H1 (cell line): ENCODE measurements around the gene MLEC. TPM values are rescaled to one million over a fixed set of nuclear protein-coding genes. Genes with fewer than 3 reads are reported as not detected.
A peak's percentile ranks its signal among the peaks of the same experiment; 100 is the strongest.

Experiments used
- CTCF ChIA-PET: fragments of 300-600 bp; sonication (Branson Sonifier 250); formaldehyde crosslinking; loops from one replicate; lab custom pipeline; 2021; ENCODE audit not compliant: partially characterized antibody; lab: Charles Lee
- POLR2A ChIA-PET: fragments of 300-600 bp; sonication (Branson Sonifier 250); formaldehyde crosslinking; loops from one replicate; lab custom pipeline; 2021; ENCODE audit warnings: inconsistent platforms; ENCODE audit not compliant: partially characterized antibody; lab: Charles Lee
- DNase-seq, 2 experiments: peaks; one replicate each; pipeline versions ENCODE4 v3.0.0 to v3.0.0-alpha.2; 2010 to 2022; ENCODE audit warnings: low spot score in 2 of 2, low read depth in 1 of 2, mixed read lengths in 1 of 2
- FAIRE-seq: peaks from 2 replicates; lab custom pipeline; 2011; peaks lifted over from hg19 to GRCh38; lab: Jason Lieb, UNC
- H2AFZ ChIP-seq: 2 replicates; pipeline ENCODE4 v1.8.1; 2012; ENCODE audit warnings: low read length, inconsistent platforms
- H2AK5ac ChIP-seq: 2 replicates; pipeline ENCODE4 v1.6.1; 2013; ENCODE audit warnings: low read depth, low read length
- H2BK120ac ChIP-seq: replicated peaks from 2 replicates; pipeline ENCODE3; 2013; ENCODE audit warnings: low read depth, low read length, inconsistent platforms
- H2BK12ac ChIP-seq: 2 replicates; pipeline ENCODE4 v1.6.1; 2013; ENCODE audit warnings: low read depth, low read length
- H2BK15ac ChIP-seq: 2 replicates; pipeline ENCODE4 v1.6.1; 2013; ENCODE audit warnings: low read length
- H2BK20ac ChIP-seq: 2 replicates; pipeline ENCODE4 v1.6.1; 2013; ENCODE audit warnings: low read length
- H2BK5ac ChIP-seq: 2 replicates; pipeline ENCODE4 v1.6.1; 2013; ENCODE audit warnings: low read depth, low read length
- H3K14ac ChIP-seq: 2 replicates; pipeline ENCODE4 v1.6.1; 2013; ENCODE audit warnings: inconsistent platforms; ENCODE audit not compliant: insufficient read length
- H3K18ac ChIP-seq: 2 replicates; pipeline ENCODE4 v1.6.1; 2013; ENCODE audit warnings: low read length; ENCODE audit errors: extremely low read depth
- H3K23ac ChIP-seq: 2 replicates; pipeline ENCODE4 v1.6.1; 2013; ENCODE audit warnings: inconsistent platforms; ENCODE audit not compliant: insufficient read length
- H3K23me2 ChIP-seq: 2 replicates; pipeline ENCODE4 v1.6.1; 2013; ENCODE audit warnings: low read depth, low read length
- H3K27ac ChIP-seq: 2 replicates; pipeline ENCODE4 v1.6.1; 2011; ENCODE audit warnings: low read depth, low read length, inconsistent platforms
- H3K27me3 ChIP-seq, 4 experiments: replicated peaks in 1 of 4; 1 replicate in 1 of 4; 2 replicates in 3 of 4; pipeline versions ENCODE4 v1.6.1 to v1.8.1; 2011 to 2013; ENCODE audit warnings: low read length in 3 of 4, mild to moderate bottlenecking in 3 of 4, inconsistent platforms in 2 of 4, mixed read lengths in 2 of 4, moderate library complexity in 1 of 4; ENCODE audit not compliant: control insufficient read depth in 3 of 4, insufficient read depth in 3 of 4; ENCODE audit errors: extremely low read depth in 1 of 4
- H3K36me3 ChIP-seq, 4 experiments: 2 replicates each; pipeline versions ENCODE4 v1.6.1 to v1.8.1; 2011 to 2013; ENCODE audit warnings: mild to moderate bottlenecking in 4 of 4, low read length in 3 of 4, moderate library complexity in 2 of 4, control low read depth in 1 of 4, inconsistent platforms in 1 of 4; ENCODE audit not compliant: insufficient read depth in 4 of 4, control insufficient read depth in 2 of 4
- H3K4ac ChIP-seq: replicated peaks from 2 replicates; pipeline ENCODE3; 2013; ENCODE audit warnings: low read length, low read depth, mixed read lengths, inconsistent platforms; ENCODE audit not compliant: insufficient read length
- H3K4me1 ChIP-seq, 4 experiments: replicated peaks in 1 of 4; 1 replicate in 1 of 4; 2 replicates in 3 of 4; pipeline versions ENCODE4 v1.6.1 to v1.8.1; 2011 to 2013; ENCODE audit warnings: low read length in 3 of 4, inconsistent platforms in 2 of 4, mixed read lengths in 1 of 4; ENCODE audit not compliant: insufficient read depth in 4 of 4, control insufficient read depth in 3 of 4
- H3K4me2 ChIP-seq, 2 experiments: 2 replicates each; pipeline versions ENCODE4 v1.6.1 to v1.8.1; 2011 to 2013; ENCODE audit warnings: low read depth in 2 of 2, low read length in 2 of 2, control low read depth in 1 of 2, inconsistent platforms in 1 of 2, mild to moderate bottlenecking in 1 of 2; ENCODE audit not compliant: insufficient read depth in 1 of 2
- H3K4me3 ChIP-seq, 4 experiments: fragments of 200-600, 300-600 bp in 1 of 4; sonication (generic), shearing (Covaris generic), sonication (Bioruptor Twin) in 1 of 4; 2 replicates each; pipeline versions ENCODE4 v1.5.1 to v1.8.1; 2011 to 2016; ENCODE audit warnings: low read length in 4 of 4, low read depth in 3 of 4, control low read depth in 2 of 4, inconsistent platforms in 2 of 4, mild to moderate bottlenecking in 2 of 4, mixed read lengths in 1 of 4, moderate library complexity in 1 of 4; ENCODE audit not compliant: insufficient read depth in 2 of 4; ENCODE audit errors: extremely low read depth in 1 of 4
- H3K56ac ChIP-seq: replicated peaks from 2 replicates; pipeline ENCODE3; 2013; ENCODE audit warnings: low read depth, mild to moderate bottlenecking, mixed read lengths, low read length, inconsistent platforms; ENCODE audit not compliant: insufficient read length
- H3K79me1 ChIP-seq: 2 replicates; pipeline ENCODE4 v1.6.1; 2013; ENCODE audit warnings: low read depth, low read length, control low read depth
- H3K79me2 ChIP-seq, 2 experiments: 2 replicates each; pipeline versions ENCODE4 v1.6.1 to v1.8.1; 2012 to 2013; ENCODE audit warnings: low read length in 2 of 2, mild to moderate bottlenecking in 2 of 2, inconsistent platforms in 1 of 2; ENCODE audit not compliant: insufficient read depth in 2 of 2, control insufficient read depth in 1 of 2
- H3K9ac ChIP-seq, 4 experiments: replicated peaks in 1 of 4; 1 replicate in 1 of 4; 2 replicates in 3 of 4; pipeline versions ENCODE4 v1.6.1 to v1.8.1; 2011 to 2013; ENCODE audit warnings: low read depth in 3 of 4, low read length in 3 of 4, control low read depth in 2 of 4, mild to moderate bottlenecking in 2 of 4, moderate library complexity in 2 of 4, inconsistent platforms in 1 of 4; ENCODE audit errors: extremely low read depth in 1 of 4
- H3K9me3 ChIP-seq, 2 experiments: 2 replicates each; pipeline versions ENCODE4 v1.6.1 to v1.8.1; 2012 to 2013; ENCODE audit warnings: mild to moderate bottlenecking in 2 of 2, moderate library complexity in 2 of 2, control low read depth in 1 of 2, inconsistent platforms in 1 of 2, low read depth in 1 of 2, low read length in 1 of 2, mixed read lengths in 1 of 2; ENCODE audit not compliant: insufficient read depth in 2 of 2
- H4K20me1 ChIP-seq, 2 experiments: replicated peaks in 1 of 2; 2 replicates each; pipeline versions ENCODE3 to v1.8.1; 2011 to 2013; ENCODE audit warnings: inconsistent platforms in 2 of 2, low read length in 2 of 2, mild to moderate bottlenecking in 1 of 2; ENCODE audit not compliant: insufficient read depth in 2 of 2, control insufficient read depth in 1 of 2
- H4K5ac ChIP-seq: 2 replicates; pipeline ENCODE4 v1.6.1; 2013; ENCODE audit warnings: low read length, low read depth, mixed read lengths, inconsistent platforms; ENCODE audit not compliant: insufficient read length
- H4K8ac ChIP-seq: 2 replicates; pipeline ENCODE4 v1.8.0; 2013; ENCODE audit warnings: mild to moderate bottlenecking, moderate library complexity, low read length, inconsistent platforms; ENCODE audit not compliant: insufficient read depth; ENCODE audit errors: extremely low read depth
- H4K91ac ChIP-seq: replicated peaks from 2 replicates; pipeline ENCODE3; 2013; ENCODE audit warnings: low read length, mixed read lengths, inconsistent platforms; ENCODE audit not compliant: insufficient read length
- ASH2L ChIP-seq: fragments of 200-600, 300-600 bp; sonication (generic); IDR thresholded peaks from one replicate; pipeline ENCODE4 v1.7.1; 2017; ENCODE audit warnings: low read length
- BCL11A ChIP-seq, 2 experiments: IDR thresholded peaks; one replicate each; pipeline ENCODE4 v1.6.1; 2011; ENCODE audit warnings: low read depth in 2 of 2, low read length in 2 of 2, mild to moderate bottlenecking in 2 of 2
- CEBPB ChIP-seq: IDR thresholded peaks from 2 replicates; pipeline ENCODE4 v1.6.1; 2012; ENCODE audit warnings: low read depth, low read length
- JUND ChIP-seq: IDR thresholded peaks from 2 replicates; pipeline ENCODE4 v1.6.1; 2011; ENCODE audit warnings: mild to moderate bottlenecking, improper control_type of control experiment, low read length
- KDM1A ChIP-seq: fragments of 200-600, 300-600 bp; sonication (generic); IDR thresholded peaks from 2 replicates; pipeline ENCODE4 v1.7.1; 2016; ENCODE audit warnings: mild to moderate bottlenecking, low read length, borderline replicate concordance
- MAFK ChIP-seq: IDR thresholded peaks from 2 replicates; pipeline ENCODE4 v1.6.1; 2012; ENCODE audit warnings: low read depth, mild to moderate bottlenecking, improper control_type of control experiment, low read length
- POLR2AphosphoS5 ChIP-seq: IDR thresholded peaks from 2 replicates; pipeline ENCODE4 v1.6.1; 2011; ENCODE audit warnings: low read depth, low read length
- RAD21 ChIP-seq, 2 experiments: IDR thresholded peaks in 1 of 2; conservative IDR thresholded peaks in 1 of 2; 2 replicates each; pipeline ENCODE4 v1.6.1; 2011; ENCODE audit warnings: low read depth in 2 of 2, low read length in 2 of 2, improper control_type of control experiment in 1 of 2, inconsistent platforms in 1 of 2, mild to moderate bottlenecking in 1 of 2, moderate library complexity in 1 of 2
- SIX5 ChIP-seq: IDR thresholded peaks from 2 replicates; pipeline ENCODE4 v1.6.1; 2011; ENCODE audit warnings: mild to moderate bottlenecking, low read depth, low read length
- SUZ12 ChIP-seq: fragments of 200-600 bp; sonication (generic); IDR thresholded peaks from 2 replicates; pipeline ENCODE4 v1.6.1; 2012; ENCODE audit warnings: mild to moderate bottlenecking, inconsistent platforms, low read length, moderate library complexity, mixed read lengths
- TAF1 ChIP-seq: IDR thresholded peaks from 2 replicates; pipeline ENCODE4 v1.6.1; 2011; ENCODE audit warnings: mild to moderate bottlenecking, low read depth, low read length
- TAF7 ChIP-seq: optimal IDR thresholded peaks from 2 replicates; pipeline ENCODE3; 2011; ENCODE audit warnings: low read depth, mild to moderate bottlenecking, inconsistent platforms, low read length, moderate library complexity, borderline replicate concordance
- TEAD4 ChIP-seq: IDR thresholded peaks from 2 replicates; pipeline ENCODE4 v1.6.1; 2012; ENCODE audit warnings: low read depth, low read length, inconsistent platforms, mixed read lengths
- YY1 ChIP-seq: IDR thresholded peaks from 2 replicates; pipeline ENCODE4 v1.6.1; 2011; ENCODE audit warnings: low read depth, mild to moderate bottlenecking, low read length
- WGBS, 2 experiments: shearing (Covaris generic) in 1 of 2; methylation state at CpG; one replicate each; pipeline versions ENCODE4 v1.1.6 to v1.1.7; 2013 to 2015; ENCODE audit warnings: low lambda C conversion rate in 2 of 2, mixed read lengths in 2 of 2, inconsistent platforms in 1 of 2, low coverage in 1 of 2, missing lambda C conversion rate in 1 of 2; ENCODE audit not compliant: insufficient replicate concordance in 2 of 2, insufficient coverage in 1 of 2, insufficient read length in 1 of 2; ENCODE audit errors: extremely low coverage in 1 of 2, missing lambda C conversion rate in 1 of 2; 5-methylcytosine and 5-hydroxymethylcytosine counted together
- polyA plus RNA-seq, 7 experiments: library from polyadenylated mRNA; depleted of rRNA in 3 of 7; stranded (reverse) in 5 of 7; unstranded in 2 of 7; fragments of >200 nt in 5 of 7; fragments of 200-250 nt in 2 of 7; gene quantifications; 1 replicate in 5 of 7; 2 replicates in 1 of 7; 4 replicates in 1 of 7; pipeline versions ENCODE4 v1.2.1 to v1.2.3, GENCODE V29; 2011 to 2013; ENCODE audit warnings: missing spikeins in 2 of 7, mixed read lengths in 2 of 7
- total RNA-seq: library from RNA; stranded (reverse); fragmentation: NEBNext Ultra II Directional; extraction: Animal tissue kit (Norgen Biotek cat#: 25700); gene quantifications from 2 replicates; pipeline ENCODE4 v1.2.1, GENCODE V29; 2021

The MLEC gene
- total and polyA plus RNA-seq, 2 of the 8 experiments (the other 6 are each of a cell fraction or from before 2014, with no cell fraction given) = 37.1 to 260 TPM

- no peak overlapping the region for H3K23ac ChIP-seq
- peak; percentile 87 for FAIRE-seq
- WGBS, 2 experiments = 46% methylated on average over 4 of the region's 4 CpGs; no CpG with 5 or more reads in 1 of the 2 experiments
- TF ChIP-seq SUZ12 = no peak
- TF ChIP-seq ASH2L = no peak
- TF ChIP-seq CEBPB = no peak
- TF ChIP-seq TAF1 = no peak
- TF ChIP-seq MAFK = no peak
- no peak for TF ChIP-seq SIX5
- no peak for TF ChIP-seq BCL11A (IDR thresholded peaks at IDR 0.05; ENCODE audit: low read depth in 2 of 2, low read length in 2 of 2)
- no peak for TF ChIP-seq TEAD4
- TF ChIP-seq RAD21 (IDR thresholded peaks at IDR 0.05 in 1 of 2, conservative IDR thresholded peaks at IDR 0.05 in 1 of 2; ENCODE audit: low read depth in 2 of 2, low read length in 2 of 2) = peak; percentile 85 to 94
- TF ChIP-seq JUND = 0 out of 2 replicates have a peak, but pooled peaks have one; percentile 29
- TF ChIP-seq KDM1A = no peak
- no peak for TF ChIP-seq TAF7
- no peak for TF ChIP-seq YY1
- TF ChIP-seq POLR2AphosphoS5 = no peak
Observed at GRCh38 chr12:120713861-120714482, 27.0 kb downstream of the MLEC start.

More at GRCh38 chr12:120713861-120714482, 27.0 kb downstream of the MLEC start:
- Histone ChIP-seq H4K8ac (no peak overlapping the region), H2AFZ (no peak overlapping the region), H3K79me2 (peaks cover 0 to 28% of the 10 kb centered on the region in 2 experiments; a peak in 2 of 4 replicates), H3K79me1 (peaks cover 13% of the 10 kb centered on the region), H3K18ac (no peak overlapping the region), H3K56ac (no peak overlapping the region), H3K27me3 (no peaks in the 10 kb centered on the region), H2BK12ac (no peak overlapping the region), H3K27ac (no peak overlapping the region), H2BK15ac (no peak overlapping the region), H3K4ac (no peak overlapping the region), H3K9ac (no peak overlapping the region), H4K91ac (no peak overlapping the region), H2AK5ac (no peak overlapping the region), H2BK120ac (no peak overlapping the region), H2BK5ac (no peak overlapping the region), H2BK20ac (no peak overlapping the region), H4K20me1 (peaks cover 2 to 6% of the 10 kb centered on the region in 2 experiments), H4K5ac (no peak overlapping the region), H3K36me3 (peaks cover 19 to 53% (median 40%) of the 10 kb centered on the region in 4 experiments), H3K23me2 (peaks cover 5% of the 10 kb centered on the region; the same call in 1 of the 2 replicates), H3K4me1 (peaks cover 5 to 13% (median 9%) of the 10 kb centered on the region in 4 experiments; a peak in 6 of 7 replicates), H3K9me3 (no peaks in the 10 kb centered on the region), H3K4me2 (no peak overlapping the region), H3K4me3 (no peak overlapping the region), H3K14ac (no peak overlapping the region)
- POLR2A ChIA-PET = no interaction called here
- DNase-seq = peak in 1 of 2 experiments; percentile 75
- CTCF ChIA-PET = interaction anchor here (0.6 to 2.4 kb wide), 9 partner anchors 11 to 472 kb away, joined by 3 to 20 read pairs (median 5); partner anchors contain the start of gene POP5
